ENCODE data around the gene ILKAP. TPM values are rescaled to one million over a fixed set of nuclear protein-coding genes. Genes with fewer than 3 reads are reported as not detected.

The ILKAP gene
- total RNA-seq, 3 donors from 2014 or later, result 31.4 to 43.9 (median 38.3) TPM

DNA sequence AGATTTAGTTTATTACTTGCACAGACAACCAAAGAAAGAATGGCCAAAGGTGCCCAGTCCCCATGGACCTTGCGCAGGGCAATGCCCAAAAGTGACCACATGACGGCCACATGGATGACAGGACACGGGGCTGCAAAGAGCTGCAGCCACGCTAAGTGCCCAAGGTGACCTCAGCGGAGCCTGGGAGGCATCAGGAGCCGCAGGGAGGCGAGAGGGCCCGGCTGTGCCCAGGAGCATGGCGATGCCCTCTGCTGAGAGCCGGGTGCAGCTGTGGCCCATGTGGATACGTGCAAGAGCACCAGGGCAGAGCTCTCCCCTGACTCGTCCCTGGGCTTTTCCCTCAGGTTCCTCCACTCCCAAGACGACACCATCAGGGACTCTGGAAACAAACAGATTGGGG is 21.6 kb upstream of the ILKAP start:
- H3K27me3 ChIP-seq, result no peaks in the 10 kb centered on the region
- TF ChIP-seq POLR2A (IDR thresholded peaks at IDR 0.05) (no peak), POLR2AphosphoS5 (IDR thresholded peaks at IDR 0.05) (no peak)
- TF ChIP-seq, protein P1, sequence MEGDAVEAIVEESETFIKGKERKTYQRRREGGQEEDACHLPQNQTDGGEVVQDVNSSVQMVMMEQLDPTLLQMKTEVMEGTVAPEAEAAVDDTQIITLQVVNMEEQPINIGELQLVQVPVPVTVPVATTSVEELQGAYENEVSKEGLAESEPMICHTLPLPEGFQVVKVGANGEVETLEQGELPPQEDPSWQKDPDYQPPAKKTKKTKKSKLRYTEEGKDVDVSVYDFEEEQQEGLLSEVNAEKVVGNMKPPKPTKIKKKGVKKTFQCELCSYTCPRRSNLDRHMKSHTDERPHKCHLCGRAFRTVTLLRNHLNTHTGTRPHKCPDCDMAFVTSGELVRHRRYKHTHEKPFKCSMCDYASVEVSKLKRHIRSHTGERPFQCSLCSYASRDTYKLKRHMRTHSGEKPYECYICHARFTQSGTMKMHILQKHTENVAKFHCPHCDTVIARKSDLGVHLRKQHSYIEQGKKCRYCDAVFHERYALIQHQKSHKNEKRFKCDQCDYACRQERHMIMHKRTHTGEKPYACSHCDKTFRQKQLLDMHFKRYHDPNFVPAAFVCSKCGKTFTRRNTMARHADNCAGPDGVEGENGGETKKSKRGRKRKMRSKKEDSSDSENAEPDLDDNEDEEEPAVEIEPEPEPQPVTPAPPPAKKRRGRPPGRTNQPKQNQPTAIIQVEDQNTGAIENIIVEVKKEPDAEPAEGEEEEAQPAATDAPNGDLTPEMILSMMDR (IDR thresholded peaks at IDR 0.05), result no peak
- intact Hi-C loops (cut with DNase I; ENCODE audit: low total_unique reads), result no loop called here
- no peaks in the 10 kb centered on the region for H3K9me3 ChIP-seq
- no peak overlapping the region for H3K27ac ChIP-seq
- H3K36me3 ChIP-seq, result no peaks in the 10 kb centered on the region
- H3K4me1 ChIP-seq, result no peaks in the 10 kb centered on the region
- DNase-seq (ENCODE audit: low spot score in 2 of 2), result no peak
- no peak overlapping the region for H3K4me3 ChIP-seq

DNA sequence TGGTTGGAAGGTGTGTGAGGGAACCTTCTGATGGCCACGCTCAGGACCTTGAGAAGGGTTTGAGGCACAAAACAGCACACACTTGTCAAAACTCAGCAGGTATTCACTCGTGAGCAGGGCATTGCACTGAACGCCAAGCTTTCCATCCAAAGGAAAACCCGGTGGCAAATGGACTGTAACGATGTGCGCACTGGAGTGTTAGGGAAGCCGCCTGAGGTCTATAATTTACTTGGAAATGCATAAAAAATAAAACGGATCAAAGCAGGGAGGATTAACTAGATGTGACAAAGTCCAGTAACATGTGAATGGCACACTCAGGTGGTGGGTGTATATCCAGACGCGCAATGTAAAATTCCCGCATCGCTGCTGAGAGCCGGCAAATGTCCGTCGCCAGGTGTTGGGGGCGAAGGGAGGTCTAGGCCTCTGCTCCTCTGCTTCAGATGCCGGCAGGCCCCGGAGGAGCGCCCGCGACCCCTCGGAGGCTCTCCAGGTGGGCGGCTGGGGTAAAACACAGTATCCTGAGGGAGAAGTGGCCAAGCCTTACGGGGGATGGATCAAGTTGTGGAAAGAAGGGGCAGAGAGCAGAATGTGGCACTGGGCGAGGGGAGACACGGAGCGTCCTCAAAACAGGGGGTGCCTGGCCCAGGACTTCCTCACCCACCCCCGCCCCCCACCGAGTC is 21.0 kb upstream of the ILKAP start:
- H3K9me3 ChIP-seq, result no peaks in the 10 kb centered on the region
- no peak for DNase-seq (ENCODE audit: low spot score in 2 of 2)

DNA sequence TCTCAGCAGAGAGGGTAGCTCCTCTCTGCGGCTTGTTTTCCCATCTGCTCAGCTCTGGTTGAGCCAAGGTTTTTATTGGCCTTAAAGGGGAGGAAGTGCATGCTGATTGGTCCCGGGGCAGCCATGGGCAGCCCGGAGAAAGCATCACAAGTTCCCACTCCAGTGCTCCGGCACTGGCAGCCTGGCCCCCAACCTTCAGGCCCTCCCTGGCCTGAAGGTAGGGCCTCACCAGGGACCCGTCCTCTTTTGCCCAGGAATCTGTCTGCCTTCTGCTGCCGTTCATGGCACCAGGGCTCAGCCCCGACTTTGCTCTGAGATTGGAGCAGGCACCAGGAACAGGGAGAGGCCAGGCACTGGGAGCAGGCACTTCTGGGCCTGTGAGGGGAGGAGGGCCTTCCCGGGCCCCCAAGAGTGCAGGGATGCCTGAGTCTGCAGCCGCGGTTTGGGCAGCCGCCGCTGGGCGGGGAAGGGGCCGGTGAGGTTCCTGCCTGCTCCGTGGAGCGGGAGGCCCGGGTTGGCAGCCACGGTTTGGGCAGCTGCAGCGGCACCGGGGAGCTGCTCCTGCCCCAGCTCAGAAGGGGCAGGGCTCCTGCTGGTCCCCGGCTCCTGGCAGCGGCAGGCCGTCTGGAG is 17.5 kb upstream of the ILKAP start:
- DNase-seq (ENCODE audit: low spot score in 2 of 2), result no peak
- Histone ChIP-seq H3K4me1 (no peaks in the 10 kb centered on the region), H3K36me3 (no peaks in the 10 kb centered on the region), H3K27me3 (no peaks in the 10 kb centered on the region), H3K9me3 (no peaks in the 10 kb centered on the region), H3K27ac (peak overlapping the region in 1 of 2 donors; percentile 32), H3K4me3 (peak overlapping the region in 2 of 3 donors; percentile 6 to 54)
- intact Hi-C loops (cut with DNase I; ENCODE audit: low total_unique reads), result no loop called here
- no peak for TF ChIP-seq POLR2A (IDR thresholded peaks at IDR 0.05)
- TF ChIP-seq, protein P1 (IDR thresholded peaks at IDR 0.05), result no peak
- no peak for TF ChIP-seq POLR2AphosphoS5 (IDR thresholded peaks at IDR 0.05)

More for the DNA sequence above, 21.0 kb upstream of the ILKAP start:
- intact Hi-C loops (cut with DNase I; ENCODE audit: low total_unique reads), result no loop called here
- no peak for TF ChIP-seq POLR2A (IDR thresholded peaks at IDR 0.05)
- TF ChIP-seq, protein P1 (IDR thresholded peaks at IDR 0.05), result no peak
- Histone ChIP-seq H3K4me3 (no peak overlapping the region), H3K27ac (no peak overlapping the region), H3K27me3 (no peaks in the 10 kb centered on the region), H3K4me1 (no peaks in the 10 kb centered on the region), H3K36me3 (no peaks in the 10 kb centered on the region)

GRCh38 chr2:238220274-238220891 is 16.9 kb upstream of the ILKAP start:
- no peaks in the 10 kb centered on the region for H3K4me1 ChIP-seq
- H3K9me3 ChIP-seq, result no peaks in the 10 kb centered on the region
- TF ChIP-seq, protein P1 (IDR thresholded peaks at IDR 0.05), result no peak
- TF ChIP-seq POLR2A (IDR thresholded peaks at IDR 0.05), result no peak
- no peak for TF ChIP-seq POLR2AphosphoS5 (IDR thresholded peaks at IDR 0.05)
- no peaks in the 10 kb centered on the region for H3K27me3 ChIP-seq
- intact Hi-C loops (cut with DNase I; ENCODE audit: low total_unique reads), result no loop called here
- peak overlapping the region in 1 of 2 donors; percentile 32 for H3K27ac ChIP-seq
- H3K4me3 ChIP-seq, result no peak overlapping the region
- DNase-seq (ENCODE audit: low spot score in 2 of 2), result no peak
- no peaks in the 10 kb centered on the region for H3K36me3 ChIP-seq

DNA sequence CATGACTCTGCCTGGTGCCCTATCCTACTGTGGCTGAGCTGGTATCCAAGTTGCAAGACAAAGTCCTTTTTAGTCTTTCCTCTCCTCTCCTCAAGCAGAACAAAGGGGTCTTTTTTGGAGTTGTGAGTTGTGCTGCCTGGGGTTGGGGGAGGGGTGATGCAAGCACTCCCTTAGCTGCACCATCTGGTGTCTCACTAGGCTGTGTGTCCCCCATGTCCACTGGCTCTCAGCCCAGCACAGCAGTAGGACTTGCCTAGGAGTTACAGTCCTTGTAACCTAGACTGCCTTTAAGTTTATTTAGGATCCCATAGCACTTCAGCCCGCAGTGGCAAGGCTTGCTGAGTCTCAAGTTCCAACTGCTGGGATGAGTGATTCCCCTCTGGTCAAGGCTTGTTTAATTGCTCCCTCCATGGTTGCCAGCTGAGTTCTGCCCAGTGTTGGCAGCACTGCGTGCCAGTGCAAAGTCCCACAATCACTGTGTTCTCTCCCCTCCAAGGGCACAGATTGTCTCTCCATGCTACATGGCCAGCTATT is 13.2 kb upstream of the ILKAP start:
- intact Hi-C loops (cut with DNase I; ENCODE audit: low total_unique reads), result no loop called here
- no peaks in the 10 kb centered on the region for H3K27me3 ChIP-seq
- H3K4me3 ChIP-seq, result no peak overlapping the region
- no peak for DNase-seq (ENCODE audit: low spot score in 2 of 2)
- no peaks in the 10 kb centered on the region for H3K4me1 ChIP-seq
- TF ChIP-seq, protein P1 (IDR thresholded peaks at IDR 0.05), result no peak
- no peak for TF ChIP-seq POLR2AphosphoS5 (IDR thresholded peaks at IDR 0.05)
- no peak for TF ChIP-seq POLR2A (IDR thresholded peaks at IDR 0.05)
- no peaks in the 10 kb centered on the region for H3K9me3 ChIP-seq
- H3K27ac ChIP-seq, result no peak overlapping the region
- no peaks in the 10 kb centered on the region for H3K36me3 ChIP-seq
